K562 (cell line): Measurements from ENCODE around the gene GAB2. TPM values are rescaled to one million over a fixed set of nuclear protein-coding genes. Genes with fewer than 3 reads are reported as not detected.
A peak's percentile ranks its signal among the peaks of the same experiment; 100 is the strongest.

Experiments used
- JUND ChIP-seq, 2 experiments: IDR thresholded peaks; 2 replicates in 1 of 2; 3 replicates in 1 of 2; pipeline ENCODE4 v1.6.1; 2011; ENCODE audit warnings: borderline replicate concordance in 2 of 2, low read depth in 2 of 2, low read length in 2 of 2, improper control_type of control experiment in 1 of 2, missing biosample characterization in 1 of 2, missing genetic modification characterization in 1 of 2, missing genetic modification reagents in 1 of 2
- NFRKB ChIP-seq: fragments of 450-650 bp; IDR thresholded peaks from 2 replicates; pipeline ENCODE4 v1.6.1; 2016; ENCODE audit warnings: low read depth
- SMARCA4 ChIP-seq: fragments of 450-650 bp; IDR thresholded peaks from 2 replicates; pipeline ENCODE4 v1.6.1; 2016
- SMARCB1 ChIP-seq: IDR thresholded peaks from 2 replicates; pipeline ENCODE4 v1.6.1; 2011; ENCODE audit warnings: improper control_type of control experiment, low read depth; ENCODE audit not compliant: insufficient read length
- SPI1 ChIP-seq: IDR thresholded peaks from 2 replicates; pipeline ENCODE4 v1.6.1; 2011; ENCODE audit warnings: low read depth, low read length, control low read depth, borderline replicate concordance
- TEAD4 ChIP-seq, 2 experiments: sonication (generic) in 1 of 2; formaldehyde crosslinking in 1 of 2; IDR thresholded peaks; 2 replicates each; pipeline versions ENCODE4 v1.6.1 to v1.8.0; 2012 to 2022; ENCODE audit warnings: borderline replicate concordance in 1 of 2, inconsistent platforms in 1 of 2, low read length in 1 of 2, mild to moderate bottlenecking in 1 of 2, missing genetic modification reagents in 1 of 2
- U2AF1 ChIP-seq: fragments of 200-400 bp; formaldehyde crosslinking; optimal IDR thresholded peaks from 2 replicates; pipeline ENCODE3; 2017; ENCODE audit warnings: mild to moderate bottlenecking, low read depth, low read length, moderate library complexity
- ZFX ChIP-seq: sonication (generic); formaldehyde crosslinking; IDR thresholded peaks from 2 replicates; pipeline ENCODE4 v1.8.0; 2022; ENCODE audit warnings: mild to moderate bottlenecking, missing genetic modification reagents, moderate library complexity
- ZKSCAN1 ChIP-seq: fragments of 150-350 bp; IDR thresholded peaks from 2 replicates; pipeline ENCODE4 v1.6.1; 2016; ENCODE audit warnings: low read depth, low read length
- ZNF589 ChIP-seq: fragments of 200-800 bp; sonication (Bioruptor generic); IDR thresholded peaks from 2 replicates; pipeline ENCODE4 v1.6.1; 2016; ENCODE audit warnings: low read depth, missing genetic modification characterization, missing compliant biosample characterization
- polyA plus RNA-seq, 8 experiments: library from polyadenylated mRNA; depleted of rRNA in 4 of 8; stranded (reverse) in 5 of 8; unstranded in 3 of 8; fragments of >200 nt; fragmentation: Nextera tagmentation in 2 of 8; fragmentation: Illumina TruSeq in 1 of 8; extraction: Ambion mirVana in 2 of 8; extraction: Trizol in 1 of 8; gene quantifications; 2 replicates each; pipeline versions ENCODE4 v1.2.1 to v1.2.3, GENCODE V29; 2011 to 2014; ENCODE audit warnings: inconsistent platforms in 1 of 8, missing spikeins in 1 of 8
- total RNA-seq, 7 experiments: library from RNA; depleted of rRNA in 6 of 7; stranded (reverse); fragments of >200 nt in 6 of 7; fragmentation: Illumina TruSeq in 2 of 7; extraction: Trizol in 2 of 7; gene quantifications; 2 replicates each; pipeline versions ENCODE4 v1.2.1 to v1.2.3, GENCODE V29; 2011 to 2021; ENCODE audit warnings: low replicate concordance in 1 of 7
- TF ChIP-seq, protein P1 (sequence below): IDR thresholded peaks from 3 replicates; pipeline ENCODE4 v1.6.1; 2011; ENCODE audit warnings: borderline replicate concordance, mild to moderate bottlenecking; ENCODE audit not compliant: insufficient read length, insufficient read depth
- TF ChIP-seq, protein P2 (sequence below), 2 experiments: fragments of 450-650 bp; formaldehyde crosslinking in 1 of 2; IDR thresholded peaks; 2 replicates each; pipeline versions ENCODE4 v1.4.0 to v1.6.1; 2014 to 2020; ENCODE audit warnings: mild to moderate bottlenecking in 2 of 2, borderline replicate concordance in 1 of 2, low read depth in 1 of 2
- TF ChIP-seq, protein P3 (sequence below): fragments of 250-450 bp; sonication (Bioruptor Pico); IDR thresholded peaks from 2 replicates; pipeline ENCODE4 v1.8.0; 2022; ENCODE audit warnings: inconsistent platforms
- TF ChIP-seq, protein P4 (sequence below): sonication (generic); IDR thresholded peaks from 2 replicates; pipeline ENCODE4 v1.6.1; 2016

GAB2 gene
- total and polyA plus RNA-seq, 9 of the 15 experiments (the other 6 are each of a cell fraction or from before 2014, with no cell fraction given) = 2.3 to 35.2 (median 16.1) TPM

DNA sequence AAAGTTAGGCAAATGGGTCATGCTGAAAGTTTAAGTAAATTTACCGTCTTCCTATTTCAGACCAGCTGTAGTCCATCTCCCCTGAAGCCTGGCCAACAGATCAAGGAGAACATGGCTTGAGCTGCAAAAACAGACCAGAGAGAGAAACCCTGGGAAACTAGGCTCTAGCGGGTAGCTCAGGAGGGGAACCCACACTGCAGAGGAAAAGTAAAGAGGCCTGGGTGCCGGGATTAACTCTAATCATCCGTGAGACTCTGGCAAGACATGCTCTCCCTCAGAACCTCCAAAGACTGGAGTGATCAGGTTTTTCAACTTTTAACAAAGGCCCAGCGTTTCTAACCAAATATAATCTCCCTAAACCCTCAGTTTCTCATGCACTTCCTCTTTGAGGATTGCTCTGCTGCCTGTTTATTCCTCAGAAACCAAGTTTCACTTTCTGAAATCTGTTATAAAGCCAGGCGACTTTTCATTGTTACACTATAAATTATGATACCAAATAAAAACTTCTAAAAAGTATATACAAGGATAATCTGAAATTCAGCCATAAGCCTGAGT lies 67.5 kb downstream of the GAB2 start (continued):
- TF ChIP-seq U2AF1 = no peak
- TF ChIP-seq TEAD4 (IDR thresholded peaks at IDR 0.05; ENCODE audit: low read length) = no peak
- TF ChIP-seq TEAD4 (CRISPR knock-in tag; IDR thresholded peaks at IDR 0.05; ENCODE audit: borderline replicate concordance) = no peak
- TF ChIP-seq, protein P1, sequence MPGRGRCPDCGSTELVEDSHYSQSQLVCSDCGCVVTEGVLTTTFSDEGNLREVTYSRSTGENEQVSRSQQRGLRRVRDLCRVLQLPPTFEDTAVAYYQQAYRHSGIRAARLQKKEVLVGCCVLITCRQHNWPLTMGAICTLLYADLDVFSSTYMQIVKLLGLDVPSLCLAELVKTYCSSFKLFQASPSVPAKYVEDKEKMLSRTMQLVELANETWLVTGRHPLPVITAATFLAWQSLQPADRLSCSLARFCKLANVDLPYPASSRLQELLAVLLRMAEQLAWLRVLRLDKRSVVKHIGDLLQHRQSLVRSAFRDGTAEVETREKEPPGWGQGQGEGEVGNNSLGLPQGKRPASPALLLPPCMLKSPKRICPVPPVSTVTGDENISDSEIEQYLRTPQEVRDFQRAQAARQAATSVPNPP = no peak
- TF ChIP-seq, protein P2, sequence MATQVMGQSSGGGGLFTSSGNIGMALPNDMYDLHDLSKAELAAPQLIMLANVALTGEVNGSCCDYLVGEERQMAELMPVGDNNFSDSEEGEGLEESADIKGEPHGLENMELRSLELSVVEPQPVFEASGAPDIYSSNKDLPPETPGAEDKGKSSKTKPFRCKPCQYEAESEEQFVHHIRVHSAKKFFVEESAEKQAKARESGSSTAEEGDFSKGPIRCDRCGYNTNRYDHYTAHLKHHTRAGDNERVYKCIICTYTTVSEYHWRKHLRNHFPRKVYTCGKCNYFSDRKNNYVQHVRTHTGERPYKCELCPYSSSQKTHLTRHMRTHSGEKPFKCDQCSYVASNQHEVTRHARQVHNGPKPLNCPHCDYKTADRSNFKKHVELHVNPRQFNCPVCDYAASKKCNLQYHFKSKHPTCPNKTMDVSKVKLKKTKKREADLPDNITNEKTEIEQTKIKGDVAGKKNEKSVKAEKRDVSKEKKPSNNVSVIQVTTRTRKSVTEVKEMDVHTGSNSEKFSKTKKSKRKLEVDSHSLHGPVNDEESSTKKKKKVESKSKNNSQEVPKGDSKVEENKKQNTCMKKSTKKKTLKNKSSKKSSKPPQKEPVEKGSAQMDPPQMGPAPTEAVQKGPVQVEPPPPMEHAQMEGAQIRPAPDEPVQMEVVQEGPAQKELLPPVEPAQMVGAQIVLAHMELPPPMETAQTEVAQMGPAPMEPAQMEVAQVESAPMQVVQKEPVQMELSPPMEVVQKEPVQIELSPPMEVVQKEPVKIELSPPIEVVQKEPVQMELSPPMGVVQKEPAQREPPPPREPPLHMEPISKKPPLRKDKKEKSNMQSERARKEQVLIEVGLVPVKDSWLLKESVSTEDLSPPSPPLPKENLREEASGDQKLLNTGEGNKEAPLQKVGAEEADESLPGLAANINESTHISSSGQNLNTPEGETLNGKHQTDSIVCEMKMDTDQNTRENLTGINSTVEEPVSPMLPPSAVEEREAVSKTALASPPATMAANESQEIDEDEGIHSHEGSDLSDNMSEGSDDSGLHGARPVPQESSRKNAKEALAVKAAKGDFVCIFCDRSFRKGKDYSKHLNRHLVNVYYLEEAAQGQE (IDR thresholded peaks at IDR 0.05; ENCODE audit: borderline replicate concordance) = peak; percentile 52; the same call in 1 of the 2 replicates
- TF ChIP-seq, protein P2 (CRISPR knock-in tag; IDR thresholded peaks at IDR 0.05; ENCODE audit: low read depth) = no peak
- TF ChIP-seq, protein P3, sequence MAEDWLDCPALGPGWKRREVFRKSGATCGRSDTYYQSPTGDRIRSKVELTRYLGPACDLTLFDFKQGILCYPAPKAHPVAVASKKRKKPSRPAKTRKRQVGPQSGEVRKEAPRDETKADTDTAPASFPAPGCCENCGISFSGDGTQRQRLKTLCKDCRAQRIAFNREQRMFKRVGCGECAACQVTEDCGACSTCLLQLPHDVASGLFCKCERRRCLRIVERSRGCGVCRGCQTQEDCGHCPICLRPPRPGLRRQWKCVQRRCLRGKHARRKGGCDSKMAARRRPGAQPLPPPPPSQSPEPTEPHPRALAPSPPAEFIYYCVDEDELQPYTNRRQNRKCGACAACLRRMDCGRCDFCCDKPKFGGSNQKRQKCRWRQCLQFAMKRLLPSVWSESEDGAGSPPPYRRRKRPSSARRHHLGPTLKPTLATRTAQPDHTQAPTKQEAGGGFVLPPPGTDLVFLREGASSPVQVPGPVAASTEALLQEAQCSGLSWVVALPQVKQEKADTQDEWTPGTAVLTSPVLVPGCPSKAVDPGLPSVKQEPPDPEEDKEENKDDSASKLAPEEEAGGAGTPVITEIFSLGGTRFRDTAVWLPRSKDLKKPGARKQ (CRISPR knock-in tag) = no peak
- TF ChIP-seq JUND (IDR thresholded peaks at IDR 0.05; ENCODE audit: borderline replicate concordance, low read depth, low read length) = no peak
- TF ChIP-seq JUND (tag; IDR thresholded peaks at IDR 0.05; ENCODE audit: borderline replicate concordance, low read depth, low read length) = peak; percentile 60; the same call in 1 of the 3 replicates
- TF ChIP-seq SPI1 = peak; percentile 98
- no peak for TF ChIP-seq ZKSCAN1
- peak; percentile 77 for TF ChIP-seq SMARCB1
- TF ChIP-seq, protein P4, sequence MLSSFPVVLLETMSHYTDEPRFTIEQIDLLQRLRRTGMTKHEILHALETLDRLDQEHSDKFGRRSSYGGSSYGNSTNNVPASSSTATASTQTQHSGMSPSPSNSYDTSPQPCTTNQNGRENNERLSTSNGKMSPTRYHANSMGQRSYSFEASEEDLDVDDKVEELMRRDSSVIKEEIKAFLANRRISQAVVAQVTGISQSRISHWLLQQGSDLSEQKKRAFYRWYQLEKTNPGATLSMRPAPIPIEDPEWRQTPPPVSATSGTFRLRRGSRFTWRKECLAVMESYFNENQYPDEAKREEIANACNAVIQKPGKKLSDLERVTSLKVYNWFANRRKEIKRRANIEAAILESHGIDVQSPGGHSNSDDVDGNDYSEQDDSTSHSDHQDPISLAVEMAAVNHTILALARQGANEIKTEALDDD = peak; percentile 40; the same call in 1 of the 2 replicates
- 0 out of 2 replicates have a peak, but pooled peaks have one; percentile 34 for TF ChIP-seq NFRKB
- TF ChIP-seq SMARCA4 = 0 out of 2 replicates have a peak, but pooled peaks have one; percentile 10
- peak; percentile 56; the same call in 1 of the 2 replicates for TF ChIP-seq ZNF589
- TF ChIP-seq ZFX = peak; percentile 27; the same call in 1 of the 2 replicates
